Activated CD8-positive, alpha-beta memory T cell treated with anti-CD3 and anti-CD28 coated beads, Interleukin-2, amount 50 U/mL, for 1 hour (primary cell): ENCODE measurements around the gene KCNA5.

Source experiments
- DNase-seq: peaks from one replicate; pipeline ENCODE4 v3.0.0-alpha.2; 2020; ENCODE audit errors: extremely low read depth

Gene KCNA5

GRCh38 chr12:5027046-5027821 lies 16.4 kb upstream of the KCNA5 start:
- no peak for DNase-seq

DNA sequence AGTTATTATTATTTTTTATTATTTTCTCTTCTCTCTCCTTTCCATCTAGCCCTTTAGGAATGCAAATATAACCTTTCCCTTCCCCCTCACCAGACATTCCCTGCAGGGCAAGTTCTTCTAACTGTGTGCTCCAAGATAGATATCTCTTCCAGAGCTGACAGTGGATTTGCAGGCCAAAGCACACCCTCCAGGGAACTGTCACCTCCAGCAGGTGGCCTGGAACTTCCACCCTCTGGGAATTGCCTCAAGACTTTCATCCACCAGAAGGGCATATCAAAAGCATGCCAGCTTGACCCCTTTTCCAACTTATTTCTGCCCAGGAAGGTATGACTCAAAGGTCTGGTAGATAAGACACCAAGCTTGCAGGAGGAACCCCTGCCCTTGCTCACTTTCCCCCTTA lies 13.6 kb upstream of the KCNA5 start:
- no peak for DNase-seq

DNA sequence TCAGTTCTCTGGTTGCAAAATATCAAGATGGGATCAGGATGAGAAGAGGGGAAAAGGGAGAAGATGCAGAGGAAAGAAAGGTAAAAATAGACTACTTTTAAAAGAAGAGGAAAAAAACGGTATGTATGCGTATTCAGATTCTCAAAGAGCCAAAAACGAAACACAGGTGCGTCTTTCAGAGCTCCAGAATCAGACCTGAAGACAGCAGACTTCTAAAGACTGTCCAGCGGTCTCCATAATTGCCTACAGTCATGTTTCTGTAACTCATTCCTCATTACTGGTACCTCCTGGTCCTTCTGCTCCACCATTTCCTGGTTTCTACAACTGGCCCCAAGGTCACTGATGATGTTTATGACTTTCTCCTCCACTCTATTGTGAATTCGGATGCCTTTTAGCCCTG lies 12.4 kb upstream of the KCNA5 start:
- no peak for DNase-seq

DNA sequence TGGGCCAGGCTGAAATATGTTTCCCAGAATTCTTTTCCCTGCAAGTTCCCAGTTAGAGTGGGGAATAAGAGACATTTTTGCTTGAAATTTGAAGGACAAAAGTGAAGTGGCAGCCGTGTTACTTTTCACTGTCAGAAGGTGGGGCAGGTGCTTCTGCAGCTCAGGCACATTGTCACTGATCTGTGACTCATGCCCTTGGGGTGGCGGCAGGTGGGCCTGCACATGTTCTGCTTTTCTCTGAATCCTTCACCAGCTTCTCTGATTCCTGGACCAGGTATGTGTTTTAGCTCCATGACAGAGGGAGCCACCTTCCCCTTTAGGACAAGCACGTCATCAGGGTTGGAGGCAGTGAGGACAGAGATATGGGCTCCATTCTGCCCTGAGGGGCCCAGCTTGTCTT lies 11.7 kb upstream of the KCNA5 start:
- no peak for DNase-seq

GRCh38 chr12:5032821-5033220 lies 10.9 kb upstream of the KCNA5 start:
- no peak for DNase-seq

- no peak for DNase-seq
These were observed 9.8 kb upstream of the KCNA5 start for GRCh38 chr12:5033883-5034282.

DNA sequence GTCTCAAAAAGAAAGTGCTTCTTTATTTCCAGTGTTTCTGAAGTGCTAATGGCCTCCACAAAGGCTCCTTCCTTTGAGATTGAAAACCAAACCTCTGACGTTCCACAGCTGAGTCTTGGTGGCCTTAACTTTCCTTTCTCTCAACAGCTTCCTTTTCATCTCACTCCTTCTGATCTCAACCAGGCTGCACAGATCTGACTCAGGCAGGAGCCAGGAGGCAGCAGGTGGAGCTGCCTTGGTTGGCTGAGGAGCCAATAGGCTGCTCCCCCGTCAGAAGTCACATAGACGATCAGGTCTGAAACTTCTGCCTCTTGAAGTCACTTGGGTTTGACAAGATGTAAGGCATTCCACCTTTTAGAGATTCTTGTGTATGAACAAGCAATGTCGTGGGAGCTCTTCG lies 9.1 kb upstream of the KCNA5 start:
- DNase-seq, result no peak

DNA sequence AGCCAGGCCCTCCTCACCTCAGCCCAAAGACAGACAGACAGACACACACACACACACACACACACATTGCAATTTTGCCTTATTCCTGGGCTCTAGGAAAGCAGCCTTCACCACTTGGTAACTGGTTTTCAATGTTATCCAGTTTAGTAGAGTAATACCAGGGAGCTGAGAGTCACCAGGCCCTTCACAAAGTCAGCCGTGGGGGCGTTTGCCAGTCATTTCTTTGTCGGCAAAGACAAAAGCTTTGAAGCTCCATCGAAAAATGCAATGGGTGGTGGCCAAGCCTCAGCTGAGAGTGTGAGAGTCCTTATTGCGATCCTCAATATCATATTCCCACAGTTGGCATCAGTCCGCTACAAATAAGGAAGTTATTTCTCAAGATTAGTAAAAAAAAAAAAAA lies 8.1 kb upstream of the KCNA5 start:
- DNase-seq, result no peak

DNA sequence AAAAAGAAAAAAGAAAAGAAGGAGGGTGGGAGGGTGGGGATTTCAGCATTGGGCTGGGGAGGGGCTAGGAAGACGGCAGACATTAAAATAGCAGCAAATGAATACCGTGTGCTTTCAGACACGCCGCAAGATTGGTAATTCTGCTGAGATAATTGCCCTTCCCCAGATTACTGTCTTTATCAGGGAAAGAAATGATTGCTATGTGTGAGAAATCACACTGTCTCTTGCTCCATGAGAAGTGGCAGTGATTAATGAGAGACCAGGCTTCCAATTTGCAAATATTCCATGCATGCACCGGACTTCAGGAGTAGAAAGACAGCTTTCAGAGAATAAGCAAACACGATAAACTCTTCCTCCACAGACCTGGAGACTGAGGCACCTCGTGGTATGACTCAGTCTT lies 7.6 kb upstream of the KCNA5 start:
- no peak for DNase-seq

GRCh38 chr12:5037795-5038357 lies 5.8 kb upstream of the KCNA5 start:
- DNase-seq, result no peak

GRCh38 chr12:5038781-5039311 lies 4.8 kb upstream of the KCNA5 start:
- no peak for DNase-seq

GRCh38 chr12:5039815-5040214 lies 3.9 kb upstream of the KCNA5 start:
- no peak for DNase-seq

DNA sequence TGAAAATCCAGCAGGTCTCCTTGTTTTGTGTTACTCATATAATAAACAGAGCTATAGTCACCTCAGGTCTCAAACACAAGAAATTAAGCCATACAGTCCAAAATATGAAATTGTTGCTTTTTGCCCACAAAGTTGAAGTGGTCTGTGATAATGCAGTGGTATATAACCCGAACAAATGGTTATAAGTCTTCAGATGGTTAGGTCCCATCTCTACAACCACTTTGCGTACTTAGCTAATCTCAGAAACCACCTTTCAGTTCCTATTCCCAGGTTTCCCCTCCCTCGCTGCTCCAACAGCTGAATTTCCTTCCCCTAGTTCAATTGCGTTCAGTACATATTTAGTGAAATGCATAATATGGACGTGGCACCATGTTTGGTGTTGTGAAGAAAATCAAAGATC lies 3.3 kb upstream of the KCNA5 start:
- no peak for DNase-seq

GRCh38 chr12:5044420-5045295 lies 979 bp downstream of the KCNA5 start:
- no peak for DNase-seq

- DNase-seq, result no peak
These were observed 3.4 kb downstream of the KCNA5 start for GRCh38 chr12:5047094-5047493.

DNA sequence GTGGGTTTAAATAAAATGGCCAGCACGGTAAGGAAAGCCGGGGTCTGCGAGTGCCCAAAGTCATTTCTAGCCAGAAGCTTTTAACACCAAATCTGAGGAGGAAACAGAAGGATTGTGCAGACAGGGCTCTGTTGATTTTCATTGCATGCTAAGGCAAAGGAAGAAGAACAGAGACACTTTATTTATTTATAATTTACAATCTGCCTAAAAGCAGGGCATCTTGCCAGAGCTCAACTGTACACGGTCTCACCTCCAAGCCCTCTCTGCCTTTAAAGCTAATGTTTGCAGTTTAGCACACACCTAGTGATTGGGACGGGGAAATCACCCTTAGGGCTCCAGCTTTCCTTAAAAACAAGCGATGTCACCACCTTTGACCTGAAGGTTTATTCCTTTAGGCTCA lies 4.0 kb downstream of the KCNA5 start:
- DNase-seq, result no peak

DNA sequence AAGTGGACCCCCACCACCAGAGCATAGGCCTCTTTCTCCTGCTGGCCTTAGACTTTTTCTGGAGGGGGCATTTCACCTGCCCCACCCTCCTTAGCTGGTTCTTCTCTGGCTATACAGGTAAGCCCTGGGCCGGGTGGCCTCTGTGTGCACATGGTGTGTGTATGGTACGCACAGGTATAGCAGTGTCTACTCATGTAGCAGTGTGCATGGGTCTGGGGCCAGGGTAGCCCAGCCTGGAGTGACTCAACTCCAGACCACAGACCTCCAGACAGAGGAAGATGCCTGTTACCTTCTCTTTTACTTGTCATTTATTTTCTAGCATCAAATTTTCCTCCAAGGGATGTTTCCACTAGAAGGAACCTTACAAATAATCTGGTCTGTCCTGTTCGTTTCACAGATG lies 6.9 kb downstream of the KCNA5 start:
- no peak for DNase-seq

DNA sequence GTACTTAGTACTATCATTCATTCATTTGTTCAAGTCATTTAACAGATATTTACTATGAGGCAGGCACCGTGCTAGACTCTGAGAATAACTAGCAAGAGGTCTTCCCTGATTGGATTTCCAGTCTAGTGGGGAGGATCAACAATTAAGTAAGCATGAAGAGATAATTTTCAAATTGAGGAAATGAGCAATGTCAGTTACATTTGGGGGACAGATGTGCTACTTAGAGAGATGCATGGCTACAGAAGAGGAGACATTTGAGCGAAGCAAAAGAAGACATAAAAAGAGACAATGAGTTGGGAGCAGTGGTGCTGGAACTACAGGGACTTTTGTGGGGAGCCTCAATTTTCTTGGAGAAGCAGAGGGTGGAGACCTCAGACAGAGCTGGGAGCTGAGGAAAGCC lies 7.7 kb downstream of the KCNA5 start:
- DNase-seq, result no peak

GRCh38 chr12:5051913-5052312 lies 8.2 kb downstream of the KCNA5 start:
- no peak for DNase-seq

- no peak for DNase-seq
These were observed 8.7 kb downstream of the KCNA5 start for GRCh38 chr12:5052348-5052747.

- no peak for DNase-seq
These were observed 15.7 kb downstream of the KCNA5 start for GRCh38 chr12:5059358-5059757.

DNA sequence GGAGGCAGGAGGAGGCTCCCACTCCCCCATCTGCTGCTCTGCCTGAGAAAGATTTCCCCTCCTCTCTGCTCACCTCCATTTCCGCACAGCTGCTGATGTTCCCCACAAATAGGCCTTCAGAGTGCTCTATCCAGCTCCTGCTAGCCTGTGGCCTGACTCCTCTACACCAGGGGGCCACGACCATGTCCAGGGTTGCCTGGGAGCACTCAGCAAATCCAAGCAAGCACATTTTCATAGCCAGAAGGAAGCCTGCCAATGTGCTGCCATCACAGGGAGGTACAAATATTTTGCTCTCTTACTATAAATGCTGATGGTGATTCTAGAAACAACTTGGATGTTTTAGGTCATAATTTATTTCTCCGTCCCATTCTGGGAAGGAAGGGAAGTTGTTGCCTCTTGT lies 17.3 kb downstream of the KCNA5 start:
- no peak for DNase-seq

- DNase-seq, result no peak
These were observed 19.5 kb downstream of the KCNA5 start for GRCh38 chr12:5063149-5063548.
